Liver (tissue), 9 donors: ENCODE data around the gene SPC24. TPM values are rescaled to one million over a fixed set of nuclear protein-coding genes. Genes with fewer than 3 reads are reported as not detected.

Source experiments
- DNase-seq: peaks from one replicate; pipeline ENCODE4 v3.0.0-alpha.2; 2017; ENCODE audit warnings: low spot score
- H3K27ac ChIP-seq, 2 donors: one replicate each; pipeline ENCODE4 v1.7.0; 2013; ENCODE audit warnings: inconsistent platforms in 2 of 2, low read length in 2 of 2, control low read depth in 1 of 2, low read depth in 1 of 2, mild to moderate bottlenecking in 1 of 2
- H3K27me3 ChIP-seq, 4 donors: one replicate each; pipeline versions ENCODE4 v1.6.1 to v1.7.0; 2013; ENCODE audit warnings: low read length in 3 of 4, inconsistent platforms in 1 of 4, mild to moderate bottlenecking in 1 of 4, moderate library complexity in 1 of 4; ENCODE audit not compliant: control insufficient read depth in 4 of 4, insufficient read depth in 4 of 4
- H3K36me3 ChIP-seq, 4 donors: one replicate each; pipeline versions ENCODE4 v1.6.1 to v1.7.0; 2013; ENCODE audit warnings: low read length in 3 of 4, mild to moderate bottlenecking in 3 of 4, low read depth in 1 of 4, moderate library complexity in 1 of 4; ENCODE audit not compliant: control insufficient read depth in 4 of 4, insufficient read depth in 3 of 4
- H3K4me1 ChIP-seq, 4 donors: one replicate each; pipeline versions ENCODE4 v1.6.1 to v1.7.0; 2013; ENCODE audit warnings: low read length in 3 of 4, mild to moderate bottlenecking in 3 of 4, moderate library complexity in 1 of 4; ENCODE audit not compliant: control insufficient read depth in 4 of 4, insufficient read depth in 4 of 4
- H3K4me3 ChIP-seq, 3 donors: one replicate each; pipeline versions ENCODE4 v1.6.1 to v1.7.0; 2013; ENCODE audit warnings: low read length in 3 of 3, control low read depth in 1 of 3, low read depth in 1 of 3, mild to moderate bottlenecking in 1 of 3
- H3K9ac ChIP-seq, 2 donors: one replicate each; pipeline ENCODE4 v1.7.0; 2013; ENCODE audit warnings: low read length in 2 of 2, mild to moderate bottlenecking in 2 of 2, moderate library complexity in 2 of 2, control low read depth in 1 of 2, low read depth in 1 of 2
- H3K9me3 ChIP-seq, 4 donors: one replicate each; pipeline versions ENCODE4 v1.6.1 to v1.7.0; 2013; ENCODE audit warnings: low read length in 3 of 4; ENCODE audit not compliant: control insufficient read depth in 4 of 4
- EGR1 ChIP-seq, 2 donors: IDR thresholded peaks; 2 replicates each; pipeline ENCODE4 v1.6.1; 2016 to 2018; ENCODE audit warnings: antibody characterized with exemption in 2 of 2, low read depth in 2 of 2
- FOXA1 ChIP-seq: IDR thresholded peaks from 2 replicates; pipeline ENCODE4 v1.6.1; 2016; ENCODE audit warnings: antibody characterized with exemption
- FOXA2 ChIP-seq: IDR thresholded peaks from 2 replicates; pipeline ENCODE4 v1.6.1; 2016; ENCODE audit warnings: antibody characterized with exemption
- GABPA ChIP-seq, 2 donors: IDR thresholded peaks in 1 of 2; conservative IDR thresholded peaks in 1 of 2; 2 replicates each; pipeline ENCODE4 v1.6.1; 2016; ENCODE audit warnings: antibody characterized with exemption in 2 of 2, mild to moderate bottlenecking in 1 of 2, moderate library complexity in 1 of 2
- HNF4A ChIP-seq, 2 donors: conservative IDR thresholded peaks; 2 replicates each; pipeline ENCODE4 v1.6.1; 2016; ENCODE audit warnings: antibody characterized with exemption in 2 of 2, mild to moderate bottlenecking in 2 of 2
- HNF4G ChIP-seq: IDR thresholded peaks from 2 replicates; pipeline ENCODE4 v1.6.1; 2016; ENCODE audit warnings: antibody characterized with exemption
- JUND ChIP-seq, 2 donors: IDR thresholded peaks; 2 replicates each; pipeline ENCODE4 v1.6.1; 2016; ENCODE audit warnings: antibody characterized with exemption in 2 of 2
- NR2F2 ChIP-seq: IDR thresholded peaks from 2 replicates; pipeline ENCODE4 v1.6.1; 2016; ENCODE audit warnings: antibody characterized with exemption
- RXRA ChIP-seq, 2 donors: IDR thresholded peaks; 2 replicates each; pipeline ENCODE4 v1.6.1; 2017 to 2018; ENCODE audit warnings: antibody characterized with exemption in 2 of 2, mild to moderate bottlenecking in 1 of 2
- SP1 ChIP-seq: IDR thresholded peaks from 2 replicates; pipeline ENCODE4 v1.6.1; 2018; ENCODE audit warnings: antibody characterized with exemption, mild to moderate bottlenecking
- YY1 ChIP-seq: IDR thresholded peaks from 2 replicates; pipeline ENCODE4 v1.6.1; 2016; ENCODE audit warnings: antibody characterized with exemption, mild to moderate bottlenecking
- WGBS: extraction: QIAGEN DNeasy Blood & Tissue Kit; methylation state at CpG from one replicate; pipeline ENCODE4 v1.1.7; 2013; 5-methylcytosine and 5-hydroxymethylcytosine counted together
- polyA plus RNA-seq, 2 donors: library from polyadenylated mRNA; stranded (reverse) in 1 of 2; unstranded in 1 of 2; fragments of 200-250 nt in 1 of 2; fragments of >200 nt in 1 of 2; fragmentation: Nextera tagmentation in 1 of 2; extraction: Ambion mirVana in 1 of 2; gene quantifications; one replicate each; pipeline versions ENCODE4 v1.2.1 to v1.2.3, GENCODE V29; 2013 to 2015
- total RNA-seq, 2 donors: library from RNA; depleted of rRNA; stranded (reverse); fragments of >200 nt; gene quantifications; one replicate each; pipeline ENCODE4 v1.2.3, GENCODE V29; 2014
- TF ChIP-seq, protein P1 (sequence below): IDR thresholded peaks from 2 replicates; pipeline ENCODE4 v1.6.1; 2016; ENCODE audit warnings: antibody characterized with exemption, mild to moderate bottlenecking
- TF ChIP-seq, protein P2 (sequence below): IDR thresholded peaks from 2 replicates; pipeline ENCODE4 v1.6.1; 2016; ENCODE audit warnings: antibody characterized with exemption
- TF ChIP-seq, protein P3 (sequence below): fragments of 150-350 bp; IDR thresholded peaks from 2 replicates; pipeline ENCODE4 v1.5.1; 2017; ENCODE audit warnings: improper control_type of control experiment, low read depth, low read length; ENCODE audit not compliant: missing input control
- TF ChIP-seq, protein P4 (sequence below): IDR thresholded peaks from 2 replicates; pipeline ENCODE4 v1.6.1; 2016; ENCODE audit warnings: antibody characterized with exemption
- donor health status: healthy.
- donor health status: healthy.
- donor health status: healthy.
- donor health status: healthy.
- donor health status: healthy.

SPC24 gene
- total and polyA plus RNA-seq, 4 donors = 0.42 to 72.5 (median 1.3) TPM

DNA sequence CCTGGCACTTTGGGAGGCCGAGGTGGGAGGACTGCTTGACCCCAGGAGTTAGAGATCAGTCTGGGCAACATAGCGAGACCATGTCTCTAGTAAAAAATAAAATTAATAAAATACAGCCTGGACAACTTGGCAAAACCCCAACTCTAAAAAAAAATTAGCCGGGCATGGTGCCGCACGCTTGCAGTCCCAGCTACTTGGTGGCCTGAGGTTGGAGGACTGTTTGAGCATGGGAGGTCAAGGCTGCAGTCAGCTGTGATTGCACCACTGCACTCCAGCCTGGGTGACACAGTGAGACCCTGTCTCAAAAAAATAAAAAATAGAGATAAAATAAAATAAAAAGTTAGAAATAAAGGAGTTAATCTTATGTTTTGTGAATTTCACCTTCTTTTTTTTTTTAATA, 15.6 kb upstream of the SPC24 start:
- H3K36me3 ChIP-seq = peaks cover 9 to 40% (median 16%) of the 10 kb centered on the region in 4 donors
- no peak overlapping the region for H3K9ac ChIP-seq
- no peaks in the 10 kb centered on the region for H3K27me3 ChIP-seq
- WGBS = 31% methylated on average over 5 of the region's 5 CpGs
- H3K27ac ChIP-seq = peak overlapping the region; percentile 45 to 73
- H3K4me1 ChIP-seq = peaks cover 0 to 15% (median 12%) of the 10 kb centered on the region in 4 donors
- no peaks in the 10 kb centered on the region for H3K9me3 ChIP-seq
- TF ChIP-seq JUND (IDR thresholded peaks at IDR 0.05) (peak in 1 of 2 donors; percentile 31), NR2F2 (peak; percentile 78), HNF4A (conservative IDR thresholded peaks at IDR 0.05) (peak; percentile 66 to 68), SP1 (peak; percentile 43), EGR1 (IDR thresholded peaks at IDR 0.05; ENCODE audit: low read depth in 2 of 2) (no peak), FOXA1 (no peak), FOXA2 (no peak), RXRA (IDR thresholded peaks at IDR 0.05) (peak; percentile 81), YY1 (peak; percentile 66)
- TF ChIP-seq, protein P1, sequence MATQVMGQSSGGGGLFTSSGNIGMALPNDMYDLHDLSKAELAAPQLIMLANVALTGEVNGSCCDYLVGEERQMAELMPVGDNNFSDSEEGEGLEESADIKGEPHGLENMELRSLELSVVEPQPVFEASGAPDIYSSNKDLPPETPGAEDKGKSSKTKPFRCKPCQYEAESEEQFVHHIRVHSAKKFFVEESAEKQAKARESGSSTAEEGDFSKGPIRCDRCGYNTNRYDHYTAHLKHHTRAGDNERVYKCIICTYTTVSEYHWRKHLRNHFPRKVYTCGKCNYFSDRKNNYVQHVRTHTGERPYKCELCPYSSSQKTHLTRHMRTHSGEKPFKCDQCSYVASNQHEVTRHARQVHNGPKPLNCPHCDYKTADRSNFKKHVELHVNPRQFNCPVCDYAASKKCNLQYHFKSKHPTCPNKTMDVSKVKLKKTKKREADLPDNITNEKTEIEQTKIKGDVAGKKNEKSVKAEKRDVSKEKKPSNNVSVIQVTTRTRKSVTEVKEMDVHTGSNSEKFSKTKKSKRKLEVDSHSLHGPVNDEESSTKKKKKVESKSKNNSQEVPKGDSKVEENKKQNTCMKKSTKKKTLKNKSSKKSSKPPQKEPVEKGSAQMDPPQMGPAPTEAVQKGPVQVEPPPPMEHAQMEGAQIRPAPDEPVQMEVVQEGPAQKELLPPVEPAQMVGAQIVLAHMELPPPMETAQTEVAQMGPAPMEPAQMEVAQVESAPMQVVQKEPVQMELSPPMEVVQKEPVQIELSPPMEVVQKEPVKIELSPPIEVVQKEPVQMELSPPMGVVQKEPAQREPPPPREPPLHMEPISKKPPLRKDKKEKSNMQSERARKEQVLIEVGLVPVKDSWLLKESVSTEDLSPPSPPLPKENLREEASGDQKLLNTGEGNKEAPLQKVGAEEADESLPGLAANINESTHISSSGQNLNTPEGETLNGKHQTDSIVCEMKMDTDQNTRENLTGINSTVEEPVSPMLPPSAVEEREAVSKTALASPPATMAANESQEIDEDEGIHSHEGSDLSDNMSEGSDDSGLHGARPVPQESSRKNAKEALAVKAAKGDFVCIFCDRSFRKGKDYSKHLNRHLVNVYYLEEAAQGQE = no peak
- TF ChIP-seq, protein P2, sequence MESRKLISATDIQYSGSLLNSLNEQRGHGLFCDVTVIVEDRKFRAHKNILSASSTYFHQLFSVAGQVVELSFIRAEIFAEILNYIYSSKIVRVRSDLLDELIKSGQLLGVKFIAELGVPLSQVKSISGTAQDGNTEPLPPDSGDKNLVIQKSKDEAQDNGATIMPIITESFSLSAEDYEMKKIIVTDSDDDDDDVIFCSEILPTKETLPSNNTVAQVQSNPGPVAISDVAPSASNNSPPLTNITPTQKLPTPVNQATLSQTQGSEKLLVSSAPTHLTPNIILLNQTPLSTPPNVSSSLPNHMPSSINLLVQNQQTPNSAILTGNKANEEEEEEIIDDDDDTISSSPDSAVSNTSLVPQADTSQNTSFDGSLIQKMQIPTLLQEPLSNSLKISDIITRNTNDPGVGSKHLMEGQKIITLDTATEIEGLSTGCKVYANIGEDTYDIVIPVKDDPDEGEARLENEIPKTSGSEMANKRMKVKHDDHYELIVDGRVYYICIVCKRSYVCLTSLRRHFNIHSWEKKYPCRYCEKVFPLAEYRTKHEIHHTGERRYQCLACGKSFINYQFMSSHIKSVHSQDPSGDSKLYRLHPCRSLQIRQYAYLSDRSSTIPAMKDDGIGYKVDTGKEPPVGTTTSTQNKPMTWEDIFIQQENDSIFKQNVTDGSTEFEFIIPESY = no peak
- TF ChIP-seq, protein P3, sequence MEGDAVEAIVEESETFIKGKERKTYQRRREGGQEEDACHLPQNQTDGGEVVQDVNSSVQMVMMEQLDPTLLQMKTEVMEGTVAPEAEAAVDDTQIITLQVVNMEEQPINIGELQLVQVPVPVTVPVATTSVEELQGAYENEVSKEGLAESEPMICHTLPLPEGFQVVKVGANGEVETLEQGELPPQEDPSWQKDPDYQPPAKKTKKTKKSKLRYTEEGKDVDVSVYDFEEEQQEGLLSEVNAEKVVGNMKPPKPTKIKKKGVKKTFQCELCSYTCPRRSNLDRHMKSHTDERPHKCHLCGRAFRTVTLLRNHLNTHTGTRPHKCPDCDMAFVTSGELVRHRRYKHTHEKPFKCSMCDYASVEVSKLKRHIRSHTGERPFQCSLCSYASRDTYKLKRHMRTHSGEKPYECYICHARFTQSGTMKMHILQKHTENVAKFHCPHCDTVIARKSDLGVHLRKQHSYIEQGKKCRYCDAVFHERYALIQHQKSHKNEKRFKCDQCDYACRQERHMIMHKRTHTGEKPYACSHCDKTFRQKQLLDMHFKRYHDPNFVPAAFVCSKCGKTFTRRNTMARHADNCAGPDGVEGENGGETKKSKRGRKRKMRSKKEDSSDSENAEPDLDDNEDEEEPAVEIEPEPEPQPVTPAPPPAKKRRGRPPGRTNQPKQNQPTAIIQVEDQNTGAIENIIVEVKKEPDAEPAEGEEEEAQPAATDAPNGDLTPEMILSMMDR = no peak
- no peak overlapping the region for H3K4me3 ChIP-seq
- DNase-seq = no peak

DNA sequence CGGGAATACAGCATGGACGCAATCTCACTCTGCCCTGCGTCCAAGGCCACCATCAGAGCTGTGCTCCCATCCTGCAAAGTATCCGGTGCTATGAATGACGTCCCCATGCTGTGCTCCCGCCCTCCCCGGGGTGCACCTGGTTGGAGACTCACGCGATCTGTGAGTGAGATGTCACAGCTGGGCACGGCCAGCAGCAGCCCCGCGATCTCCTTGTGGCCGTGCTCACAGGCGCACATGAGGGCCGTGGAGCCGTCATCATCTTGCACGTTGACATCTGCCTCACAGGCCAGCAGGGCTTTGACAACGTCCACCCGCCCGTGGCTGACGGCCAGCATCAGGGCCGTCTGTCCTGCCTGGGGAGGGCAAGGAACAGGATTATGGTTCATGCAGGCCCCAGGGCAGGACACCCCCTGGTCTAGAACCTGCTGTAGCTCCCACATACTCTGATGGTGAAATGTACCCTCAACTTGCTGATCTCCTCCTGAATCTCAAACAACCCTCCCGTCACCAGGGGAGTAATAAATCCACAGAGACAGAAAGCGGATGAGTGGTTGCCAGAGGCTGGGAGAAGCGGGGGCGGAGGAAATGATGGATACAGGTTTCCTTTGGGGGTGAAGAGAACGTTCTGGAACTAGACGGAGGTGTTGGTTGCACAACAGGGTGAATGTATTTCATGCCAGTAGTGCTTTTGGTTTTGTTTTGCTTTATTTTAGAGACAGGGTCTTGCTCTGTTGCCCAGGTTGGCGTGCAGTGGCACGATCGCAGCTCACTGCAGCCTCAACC, 14.5 kb upstream of the SPC24 start:
- Histone ChIP-seq H3K36me3 (peaks cover 9 to 33% (median 16%) of the 10 kb centered on the region in 4 donors), H3K27me3 (no peaks in the 10 kb centered on the region), H3K4me3 (no peak overlapping the region), H3K9ac (no peak overlapping the region), H3K27ac (peak overlapping the region; percentile 65 to 73), H3K4me1 (peaks cover 0 to 18% (median 13%) of the 10 kb centered on the region in 4 donors), H3K9me3 (no peaks in the 10 kb centered on the region)
- 83% methylated on average over 31 of the region's 31 CpGs for WGBS
- TF ChIP-seq GABPA (IDR thresholded peaks at IDR 0.05 in 1 of 2, conservative IDR thresholded peaks at IDR 0.05 in 1 of 2) = no peak
- TF ChIP-seq HNF4G = no peak
- TF ChIP-seq JUND (IDR thresholded peaks at IDR 0.05) = no peak
- no peak for TF ChIP-seq HNF4A (conservative IDR thresholded peaks at IDR 0.05)
- TF ChIP-seq, protein P3 = no peak
- TF ChIP-seq, protein P4, sequence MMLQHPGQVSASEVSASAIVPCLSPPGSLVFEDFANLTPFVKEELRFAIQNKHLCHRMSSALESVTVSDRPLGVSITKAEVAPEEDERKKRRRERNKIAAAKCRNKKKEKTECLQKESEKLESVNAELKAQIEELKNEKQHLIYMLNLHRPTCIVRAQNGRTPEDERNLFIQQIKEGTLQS = no peak
- no peak for DNase-seq
